GM18520 (cell line): ENCODE measurements around the gene HBS1L.

Experiments used
- ATAC-seq: cut with Tn5 transposase; IDR thresholded peaks from one replicate; pipeline ENCODE4 v1.9.1; 2021; ENCODE audit not compliant: unreplicated experiment

The HBS1L gene

GRCh38 chr6:134921276-134921675, 133.3 kb downstream of the HBS1L start:
- no peak for ATAC-seq

GRCh38 chr6:134920422-134920821, 134.2 kb downstream of the HBS1L start:
- ATAC-seq = no peak

GRCh38 chr6:134918418-134918961, 136.1 kb downstream of the HBS1L start:
- no peak for ATAC-seq

GRCh38 chr6:134911547-134911946, 143.1 kb downstream of the HBS1L start:
- ATAC-seq = no peak

GRCh38 chr6:134910593-134910935, 144.1 kb downstream of the HBS1L start:
- ATAC-seq = no peak
